ENCODE results near the gene SLC25A27.

The SLC25A27 gene

GRCh38 chr6:46667377-46667776, 14.6 kb downstream of the SLC25A27 start:
- TF ChIP-seq, protein P1, sequence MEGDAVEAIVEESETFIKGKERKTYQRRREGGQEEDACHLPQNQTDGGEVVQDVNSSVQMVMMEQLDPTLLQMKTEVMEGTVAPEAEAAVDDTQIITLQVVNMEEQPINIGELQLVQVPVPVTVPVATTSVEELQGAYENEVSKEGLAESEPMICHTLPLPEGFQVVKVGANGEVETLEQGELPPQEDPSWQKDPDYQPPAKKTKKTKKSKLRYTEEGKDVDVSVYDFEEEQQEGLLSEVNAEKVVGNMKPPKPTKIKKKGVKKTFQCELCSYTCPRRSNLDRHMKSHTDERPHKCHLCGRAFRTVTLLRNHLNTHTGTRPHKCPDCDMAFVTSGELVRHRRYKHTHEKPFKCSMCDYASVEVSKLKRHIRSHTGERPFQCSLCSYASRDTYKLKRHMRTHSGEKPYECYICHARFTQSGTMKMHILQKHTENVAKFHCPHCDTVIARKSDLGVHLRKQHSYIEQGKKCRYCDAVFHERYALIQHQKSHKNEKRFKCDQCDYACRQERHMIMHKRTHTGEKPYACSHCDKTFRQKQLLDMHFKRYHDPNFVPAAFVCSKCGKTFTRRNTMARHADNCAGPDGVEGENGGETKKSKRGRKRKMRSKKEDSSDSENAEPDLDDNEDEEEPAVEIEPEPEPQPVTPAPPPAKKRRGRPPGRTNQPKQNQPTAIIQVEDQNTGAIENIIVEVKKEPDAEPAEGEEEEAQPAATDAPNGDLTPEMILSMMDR (IDR thresholded peaks at IDR 0.05; ENCODE audit: low read length, missing control alignments), result no peak
- no peak for DNase-seq (ENCODE audit: low read depth)
- no peak overlapping the region for H3K4me3 ChIP-seq (replicated peaks; ENCODE audit: low read depth, low read length)

GRCh38 chr6:46674410-46674809, 21.6 kb downstream of the SLC25A27 start:
- DNase-seq (ENCODE audit: low read depth), result no peak
- TF ChIP-seq, protein P1 (IDR thresholded peaks at IDR 0.05; ENCODE audit: low read length, missing control alignments), result no peak
- no peak overlapping the region for H3K4me3 ChIP-seq (replicated peaks; ENCODE audit: low read depth, low read length)

DNA sequence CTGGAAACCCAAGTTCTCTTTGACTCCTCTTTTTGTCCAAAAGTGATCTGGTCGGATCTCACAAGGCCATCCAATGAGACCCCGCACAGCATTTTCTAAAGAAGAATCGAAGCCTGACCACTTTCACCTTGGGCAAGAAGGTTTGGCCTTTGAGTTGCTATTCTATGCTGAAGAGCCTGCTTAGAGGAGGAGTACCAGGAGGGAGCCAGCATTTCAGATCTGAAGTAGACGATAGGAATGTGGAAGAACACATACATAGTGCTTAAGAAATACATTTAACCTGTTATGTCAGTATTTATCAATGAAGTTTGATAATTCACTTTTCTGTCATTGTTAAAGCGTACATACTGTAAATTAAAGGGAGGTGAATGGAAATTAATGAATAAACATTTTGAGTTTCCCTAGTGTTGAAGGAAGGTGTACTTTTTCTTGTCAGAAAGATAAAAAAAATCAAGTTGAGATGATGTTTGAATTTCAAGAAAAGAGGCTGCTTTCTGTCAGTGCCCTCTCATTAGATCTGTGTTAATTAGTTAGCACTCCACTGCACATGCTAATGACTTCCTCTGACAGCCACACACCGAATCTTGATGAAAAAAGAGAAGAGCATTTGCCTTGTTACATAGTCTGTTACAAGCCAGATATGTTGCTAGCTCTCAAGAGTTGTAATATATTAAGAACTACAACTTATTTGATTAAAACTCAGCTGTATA, 24.0 kb downstream of the SLC25A27 start:
- H3K4me3 ChIP-seq (replicated peaks; ENCODE audit: low read depth, low read length), result no peak overlapping the region
- TF ChIP-seq, protein P1 (IDR thresholded peaks at IDR 0.05; ENCODE audit: low read length, missing control alignments), result no peak
- no peak for DNase-seq (ENCODE audit: low read depth)

DNA sequence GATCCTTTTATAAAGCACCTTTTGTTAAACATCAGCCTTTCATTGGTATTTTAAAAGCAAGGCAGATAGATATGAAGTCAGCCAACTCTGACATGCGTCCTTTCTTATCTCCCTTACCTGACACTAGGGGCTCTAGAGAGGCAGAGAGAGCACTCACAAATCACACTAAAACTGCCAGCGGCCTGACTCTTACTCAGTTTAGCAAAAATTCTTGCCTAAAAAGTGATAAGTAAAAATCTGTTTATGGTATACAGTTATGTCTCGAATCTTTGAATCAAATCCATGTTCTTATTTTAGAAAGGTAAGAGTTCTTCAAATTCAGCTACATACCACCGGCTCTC, 24.5 kb downstream of the SLC25A27 start:
- TF ChIP-seq, protein P1 (IDR thresholded peaks at IDR 0.05; ENCODE audit: low read length, missing control alignments), result peak; percentile 17
- H3K4me3 ChIP-seq (replicated peaks; ENCODE audit: low read depth, low read length), result no peak overlapping the region
- DNase-seq (ENCODE audit: low read depth), result no peak

- peak; percentile 51 for DNase-seq (ENCODE audit: low read depth)
- H3K4me3 ChIP-seq (replicated peaks; ENCODE audit: low read depth, low read length), result no peak overlapping the region
- TF ChIP-seq, protein P1 (IDR thresholded peaks at IDR 0.05; ENCODE audit: low read length, missing control alignments), result no peak
Observed at GRCh38 chr6:46684771-46685170, 32.0 kb downstream of the SLC25A27 start.

GRCh38 chr6:46687619-46688097, 34.9 kb downstream of the SLC25A27 start, which contains the start of gene TDRD6:
TDRD6 (plus strand) TSS chr6:46687885; CDS start chr6:46688129, 244 bp downstream.
- TF ChIP-seq, protein P1 (IDR thresholded peaks at IDR 0.05; ENCODE audit: low read length, missing control alignments), result no peak
- no peak within 1 kb of the TSS for H3K4me3 ChIP-seq (replicated peaks; ENCODE audit: low read depth, low read length)
- DNase-seq (ENCODE audit: low read depth), result no peak
